ENCODE measurements around the gene CDC42EP1. TPM values are rescaled to one million over a fixed set of nuclear protein-coding genes. Genes with fewer than 3 reads are reported as not detected.

Gene CDC42EP1
- total and polyA plus RNA-seq, 8 donors: 30.8 to 84.3 (median 49.8) TPM

DNA sequence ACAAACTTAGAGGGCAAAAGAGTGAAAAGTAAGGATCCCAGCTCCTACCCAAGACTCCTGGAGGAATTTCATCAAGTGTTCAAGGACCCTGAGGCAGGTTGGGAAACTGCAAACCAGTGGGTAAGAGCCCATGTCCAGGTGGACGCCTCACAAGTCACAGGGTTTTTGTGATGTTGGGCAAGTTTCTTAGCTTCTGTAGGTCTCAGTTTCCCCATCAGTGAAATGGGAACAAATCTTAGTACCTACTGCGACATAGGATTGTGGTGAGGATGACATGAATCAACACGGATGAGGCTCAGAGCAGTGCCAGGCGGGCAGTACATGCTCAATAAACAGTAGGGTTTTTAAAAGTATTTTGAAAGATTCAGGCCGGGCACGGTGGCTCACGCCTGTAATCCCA, 17.3 kb upstream of the CDC42EP1 start:
- intact Hi-C loops (cut with DNase I): no loop called here
- H3K27ac ChIP-seq: no peak overlapping the region

DNA sequence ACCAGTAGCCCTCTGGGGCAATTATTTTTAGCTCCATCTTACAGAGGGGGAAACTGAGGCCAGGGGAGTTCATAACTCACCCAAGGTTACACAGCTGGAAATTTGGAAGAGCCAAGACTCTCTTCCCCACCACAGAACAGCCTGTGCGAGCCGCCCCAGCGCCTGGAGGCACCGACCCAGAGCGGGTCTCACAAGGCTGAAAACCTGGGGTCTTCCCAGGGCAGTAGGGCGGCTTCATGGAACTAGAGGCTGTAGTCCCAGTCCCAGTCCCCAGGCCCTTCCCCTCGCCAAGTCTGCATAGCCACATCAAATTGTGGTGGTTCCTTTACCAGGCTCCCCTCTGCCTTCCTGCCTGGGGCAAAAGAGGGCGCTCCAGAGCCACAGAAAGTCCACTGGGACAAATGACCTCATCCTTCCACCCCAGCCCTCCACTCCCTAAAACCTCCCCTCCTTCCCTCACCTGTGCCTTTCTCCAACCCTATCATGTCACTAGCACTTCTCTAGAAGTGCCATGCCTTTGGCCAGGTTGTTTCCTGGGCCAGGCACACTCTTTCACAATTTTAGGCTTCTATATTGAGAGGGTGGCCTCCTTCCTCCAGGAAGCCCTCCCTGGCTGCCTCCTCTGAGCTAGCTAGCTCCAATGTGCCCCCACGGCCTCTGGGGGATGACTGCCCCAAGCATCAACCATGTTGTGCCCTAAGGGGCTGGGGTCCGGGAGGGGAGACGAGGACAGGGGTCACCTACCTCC, 15.2 kb upstream of the CDC42EP1 start:
- intact Hi-C loops (cut with DNase I): no loop called here
- TF ChIP-seq, protein P1, sequence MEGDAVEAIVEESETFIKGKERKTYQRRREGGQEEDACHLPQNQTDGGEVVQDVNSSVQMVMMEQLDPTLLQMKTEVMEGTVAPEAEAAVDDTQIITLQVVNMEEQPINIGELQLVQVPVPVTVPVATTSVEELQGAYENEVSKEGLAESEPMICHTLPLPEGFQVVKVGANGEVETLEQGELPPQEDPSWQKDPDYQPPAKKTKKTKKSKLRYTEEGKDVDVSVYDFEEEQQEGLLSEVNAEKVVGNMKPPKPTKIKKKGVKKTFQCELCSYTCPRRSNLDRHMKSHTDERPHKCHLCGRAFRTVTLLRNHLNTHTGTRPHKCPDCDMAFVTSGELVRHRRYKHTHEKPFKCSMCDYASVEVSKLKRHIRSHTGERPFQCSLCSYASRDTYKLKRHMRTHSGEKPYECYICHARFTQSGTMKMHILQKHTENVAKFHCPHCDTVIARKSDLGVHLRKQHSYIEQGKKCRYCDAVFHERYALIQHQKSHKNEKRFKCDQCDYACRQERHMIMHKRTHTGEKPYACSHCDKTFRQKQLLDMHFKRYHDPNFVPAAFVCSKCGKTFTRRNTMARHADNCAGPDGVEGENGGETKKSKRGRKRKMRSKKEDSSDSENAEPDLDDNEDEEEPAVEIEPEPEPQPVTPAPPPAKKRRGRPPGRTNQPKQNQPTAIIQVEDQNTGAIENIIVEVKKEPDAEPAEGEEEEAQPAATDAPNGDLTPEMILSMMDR (IDR thresholded peaks at IDR 0.05): peak; percentile 65 to 84
- ATAC-seq: peak; percentile 70
- Histone ChIP-seq H3K4me3 (peak overlapping the region in 1 of 2 donors; percentile 14), H3K27ac (peak overlapping the region; percentile 83 to 95), H3K9me3 (no peaks in the 10 kb centered on the region), H3K27me3 (peaks cover 0 to 9% of the 10 kb centered on the region in 2 donors), H3K4me1 (peaks cover 30 to 66% of the 10 kb centered on the region in 2 donors), H3K36me3 (no peaks in the 10 kb centered on the region)
- peak in 2 of 4 donors; percentile 81 to 84 for DNase-seq

More for the DNA sequence above, 17.3 kb upstream of the CDC42EP1 start:
- ATAC-seq (no peak), DNase-seq (no peak)
- Histone ChIP-seq H3K4me3 (no peak overlapping the region), H3K4me1 (peaks cover 23 to 68% of the 10 kb centered on the region in 2 donors), H3K9me3 (no peaks in the 10 kb centered on the region), H3K27me3 (peaks cover 0 to 9% of the 10 kb centered on the region in 2 donors), H3K36me3 (no peaks in the 10 kb centered on the region)
- TF ChIP-seq, protein P1 (IDR thresholded peaks at IDR 0.05): no peak

DNA sequence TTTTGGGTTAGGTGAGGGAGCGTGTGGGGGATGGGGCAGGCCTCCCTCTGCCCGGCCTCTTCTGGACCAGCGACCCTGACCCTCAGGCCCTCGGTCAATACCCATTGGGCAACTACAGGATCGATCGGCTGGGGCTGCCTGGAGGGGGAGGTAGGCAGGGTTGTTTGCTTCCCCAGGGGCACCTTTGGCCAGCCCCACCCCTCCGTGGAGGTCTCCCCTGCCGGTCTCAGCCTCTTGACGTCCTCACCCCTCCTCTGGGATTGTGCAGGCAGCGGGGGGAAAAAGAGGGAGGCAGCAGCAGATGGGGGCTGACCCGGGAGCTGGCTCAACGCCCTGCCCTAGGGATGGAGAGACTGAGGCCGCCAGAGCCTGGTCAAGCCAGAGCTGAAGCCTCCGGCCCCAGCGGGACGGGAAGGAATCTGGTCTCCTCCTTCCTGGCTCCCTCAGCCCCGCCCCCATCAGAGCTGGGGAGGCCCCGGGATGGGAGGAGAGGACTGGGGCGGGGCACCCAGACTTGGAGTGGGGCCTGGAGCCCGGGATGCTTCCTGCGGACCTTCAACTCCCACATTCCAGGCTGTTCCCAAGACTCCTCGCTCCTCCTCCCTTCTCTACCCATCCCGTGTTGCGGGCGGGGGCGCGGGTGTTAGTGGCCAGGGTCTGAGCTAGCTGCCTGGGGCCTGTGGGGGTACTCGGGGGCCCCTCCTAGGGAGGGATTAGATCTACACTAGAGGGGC, 14.4 kb upstream of the CDC42EP1 start:
- ATAC-seq: peak; percentile 81
- intact Hi-C loops (cut with DNase I): no loop called here

DNA sequence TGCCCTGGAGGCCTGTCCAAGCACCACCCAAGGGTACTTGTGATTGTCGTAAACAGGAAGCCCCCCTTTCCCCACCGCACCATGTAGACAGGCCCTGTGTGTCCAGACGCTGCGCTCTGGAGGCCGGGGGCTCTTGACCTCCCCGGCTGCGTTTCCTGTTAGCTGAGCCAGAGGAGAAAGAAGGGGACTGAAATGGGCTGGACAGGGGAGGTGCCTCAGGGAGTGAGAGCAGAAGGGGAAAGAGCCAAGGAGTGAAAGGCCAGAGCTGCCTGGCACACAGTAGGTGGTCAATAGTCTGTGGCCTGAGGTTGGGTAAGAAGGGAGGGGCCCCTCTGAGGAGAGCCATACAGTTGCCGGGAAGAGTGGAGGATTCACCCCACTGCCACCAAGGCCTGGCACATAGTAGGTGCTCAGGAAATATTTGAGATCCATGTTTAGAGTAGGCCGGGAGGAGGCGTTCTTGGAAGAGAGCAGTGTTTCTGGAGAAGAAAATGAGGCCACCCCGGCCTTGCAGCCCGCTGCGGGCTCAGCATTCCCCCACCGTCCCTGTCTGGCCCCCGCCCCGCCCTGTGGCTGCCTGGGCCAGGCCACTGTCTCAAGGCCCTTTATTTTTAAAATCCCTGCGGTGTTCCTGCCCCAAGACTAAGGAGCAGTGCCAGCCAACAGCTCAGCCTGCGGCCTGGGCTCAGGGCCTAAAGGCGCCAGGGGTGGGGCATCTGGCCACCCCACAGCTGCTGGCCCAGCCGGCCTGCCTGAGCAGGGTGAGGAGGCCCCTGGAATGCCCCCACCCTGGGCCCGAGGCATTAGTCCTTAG, 13.6 kb upstream of the CDC42EP1 start:
- peaks cover 31 to 69% of the 10 kb centered on the region in 2 donors for H3K4me1 ChIP-seq
- DNase-seq: peak in 3 of 4 donors; percentile 68 to 95 (median 84)
- H3K4me3 ChIP-seq: no peak overlapping the region
- intact Hi-C loops (cut with DNase I): no loop called here
- no peaks in the 10 kb centered on the region for H3K9me3 ChIP-seq
- TF ChIP-seq, protein P1 (IDR thresholded peaks at IDR 0.05): no peak
- peak; percentile 48 for ATAC-seq
- H3K27ac ChIP-seq: peak overlapping the region; percentile 83 to 95
- no peaks in the 10 kb centered on the region for H3K36me3 ChIP-seq
- H3K27me3 ChIP-seq: peaks cover 0 to 9% of the 10 kb centered on the region in 2 donors

More for the DNA sequence above, 14.4 kb upstream of the CDC42EP1 start:
- H3K27me3 ChIP-seq: peaks cover 0 to 9% of the 10 kb centered on the region in 2 donors
- H3K36me3 ChIP-seq: no peaks in the 10 kb centered on the region
- TF ChIP-seq, protein P1 (IDR thresholded peaks at IDR 0.05): no peak
- peak overlapping the region; percentile 83 to 95 for H3K27ac ChIP-seq
- H3K4me1 ChIP-seq: peaks cover 31 to 71% of the 10 kb centered on the region in 2 donors
- peak; percentile 92 to 97 (median 93) for DNase-seq
- H3K9me3 ChIP-seq: no peaks in the 10 kb centered on the region
- H3K4me3 ChIP-seq: peak overlapping the region in 1 of 2 donors; percentile 14

All from left lung (tissue), 10 donors.